A673 (cell line): ENCODE data around the gene VAC14.

Source experiments
- EZH2 ChIP-seq: fragments of 200-600 bp; sonication (generic); IDR thresholded peaks from 2 replicates; pipeline ENCODE4 v1.6.1; 2017; ENCODE audit warnings: borderline replicate concordance, low read depth, mild to moderate bottlenecking, mixed read lengths, antibody characterized with exemption, low read length; ENCODE audit not compliant: poor library complexity, severe bottlenecking
- TF ChIP-seq, protein P1 (sequence below): fragments of 300-800, 200-600 bp; sonication (generic); conservative IDR thresholded peaks from 2 replicates; pipeline ENCODE4 v1.5.1; 2017; ENCODE audit warnings: low read depth, mild to moderate bottlenecking, antibody characterized with exemption, low read length, moderate library complexity, mixed read lengths

DNA sequence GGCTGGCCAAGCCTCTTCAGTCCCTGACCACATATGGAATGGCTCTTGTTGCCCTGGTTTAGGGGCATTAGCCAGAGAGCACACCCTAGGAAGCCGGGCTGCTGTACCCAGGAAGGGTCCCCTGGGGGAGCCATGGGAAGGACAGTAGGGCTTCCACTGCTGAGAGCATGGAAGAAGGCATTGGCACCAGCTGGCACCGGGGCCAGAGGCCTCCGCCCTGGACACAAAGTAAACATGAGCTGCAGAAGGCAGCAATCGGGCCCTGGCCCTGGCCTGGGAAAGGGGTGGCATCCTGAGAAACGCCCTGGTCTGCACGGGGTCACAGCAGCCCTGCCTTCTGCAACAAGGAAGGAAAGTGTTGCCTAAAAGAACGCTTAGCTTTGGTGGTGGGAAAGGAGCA is 49.4 kb downstream of the VAC14 start:
- TF ChIP-seq, protein P1, sequence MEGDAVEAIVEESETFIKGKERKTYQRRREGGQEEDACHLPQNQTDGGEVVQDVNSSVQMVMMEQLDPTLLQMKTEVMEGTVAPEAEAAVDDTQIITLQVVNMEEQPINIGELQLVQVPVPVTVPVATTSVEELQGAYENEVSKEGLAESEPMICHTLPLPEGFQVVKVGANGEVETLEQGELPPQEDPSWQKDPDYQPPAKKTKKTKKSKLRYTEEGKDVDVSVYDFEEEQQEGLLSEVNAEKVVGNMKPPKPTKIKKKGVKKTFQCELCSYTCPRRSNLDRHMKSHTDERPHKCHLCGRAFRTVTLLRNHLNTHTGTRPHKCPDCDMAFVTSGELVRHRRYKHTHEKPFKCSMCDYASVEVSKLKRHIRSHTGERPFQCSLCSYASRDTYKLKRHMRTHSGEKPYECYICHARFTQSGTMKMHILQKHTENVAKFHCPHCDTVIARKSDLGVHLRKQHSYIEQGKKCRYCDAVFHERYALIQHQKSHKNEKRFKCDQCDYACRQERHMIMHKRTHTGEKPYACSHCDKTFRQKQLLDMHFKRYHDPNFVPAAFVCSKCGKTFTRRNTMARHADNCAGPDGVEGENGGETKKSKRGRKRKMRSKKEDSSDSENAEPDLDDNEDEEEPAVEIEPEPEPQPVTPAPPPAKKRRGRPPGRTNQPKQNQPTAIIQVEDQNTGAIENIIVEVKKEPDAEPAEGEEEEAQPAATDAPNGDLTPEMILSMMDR: no peak
- TF ChIP-seq EZH2: no peak
